Lower leg skin (tissue), 4 donors: ENCODE measurements around the gene MYCBP2. TPM values are rescaled to one million over a fixed set of nuclear protein-coding genes. Genes with fewer than 3 reads are reported as not detected.

Experiments
- DNase-seq, 2 donors: peaks; one replicate each; pipeline ENCODE4 v3.0.0-alpha.2; 2019; ENCODE audit warnings: low spot score in 2 of 2
- H3K4me3 ChIP-seq: fragments of 200-600 bp; sonication (generic); 2 replicates; pipeline ENCODE4 v1.5.1; 2017; ENCODE audit warnings: mild to moderate bottlenecking, low read depth; ENCODE audit not compliant: poor library complexity, severe bottlenecking
- CTCF ChIP-seq, 3 donors: fragments of 450-650 bp; IDR thresholded peaks; one replicate each; pipeline ENCODE4 v1.5.1; 2016; ENCODE audit warnings: antibody characterized with exemption in 3 of 3, mild to moderate bottlenecking in 3 of 3, moderate library complexity in 2 of 3
- POLR2A ChIP-seq, 2 donors: fragments of 450-650 bp; IDR thresholded peaks; one replicate each; pipeline ENCODE4 v1.6.1; 2016 to 2017; ENCODE audit warnings: antibody characterized with exemption in 2 of 2, mild to moderate bottlenecking in 1 of 2, moderate library complexity in 1 of 2
- WGBS, 2 donors: methylation state at CpG; one replicate each; pipeline ENCODE4 v1.1.5; 2018; 5-methylcytosine and 5-hydroxymethylcytosine counted together
- intact Hi-C: fragments of 100-400 bp; cut with DNase I; formaldehyde crosslinking; loops from one replicate; pipeline ENCODE4 v1.15.0; 2023; ENCODE audit warnings: low total_unique reads
- total RNA-seq, 4 donors: library from RNA; depleted of rRNA; stranded (reverse); fragments of >200 nt; gene quantifications; one replicate each; pipeline ENCODE4 v1.1.0, GENCODE V29; 2016

MYCBP2 gene
- total RNA-seq, 4 donors from 2014 or later: 189 to 242 (median 231) TPM

GRCh38 chr13:77233159-77233558 is 93.7 kb downstream of the MYCBP2 start:
- 96 to 97% methylated on average over 4 of the region's 4 CpGs for WGBS, 2 donors
- no peak for TF ChIP-seq POLR2A (IDR thresholded peaks at IDR 0.05)
- no peak for TF ChIP-seq CTCF (IDR thresholded peaks at IDR 0.05)
- DNase-seq: no peak
- H3K4me3 ChIP-seq: no peak overlapping the region
- intact Hi-C loops: no loop called here

GRCh38 chr13:77230560-77230959 is 96.3 kb downstream of the MYCBP2 start:
- 90 to 95% methylated on average over 5 of the region's 5 CpGs for WGBS, 2 donors
- H3K4me3 ChIP-seq: no peak overlapping the region
- intact Hi-C loops: no loop called here
- TF ChIP-seq CTCF (IDR thresholded peaks at IDR 0.05): no peak
- TF ChIP-seq POLR2A (IDR thresholded peaks at IDR 0.05): no peak
- DNase-seq: no peak

GRCh38 chr13:77225946-77226345 is 100.9 kb downstream of the MYCBP2 start:
- no peak overlapping the region for H3K4me3 ChIP-seq
- intact Hi-C loops: no loop called here
- TF ChIP-seq POLR2A (IDR thresholded peaks at IDR 0.05) (no peak), CTCF (IDR thresholded peaks at IDR 0.05) (no peak)

GRCh38 chr13:77222909-77223308 is 104.0 kb downstream of the MYCBP2 start:
- DNase-seq: no peak
- H3K4me3 ChIP-seq: no peak overlapping the region
- intact Hi-C loops: no loop called here
- 84 to 87% methylated on average over 3 of the region's 3 CpGs for WGBS, 2 donors
- TF ChIP-seq POLR2A (IDR thresholded peaks at IDR 0.05): no peak
- no peak for TF ChIP-seq CTCF (IDR thresholded peaks at IDR 0.05)

More at GRCh38 chr13:77225946-77226345, 100.9 kb downstream of the MYCBP2 start:
- DNase-seq: no peak

- TF ChIP-seq POLR2A (IDR thresholded peaks at IDR 0.05) (no peak), CTCF (IDR thresholded peaks at IDR 0.05) (no peak)
- H3K4me3 ChIP-seq: no peak overlapping the region
- 79 to 86% methylated on average over 3 of the region's 3 CpGs for WGBS, 2 donors
- DNase-seq: no peak
- intact Hi-C loops: no loop called here
Observed at GRCh38 chr13:77222000-77222690, 104.7 kb downstream of the MYCBP2 start.

GRCh38 chr13:77219401-77219800 is 107.5 kb downstream of the MYCBP2 start:
- intact Hi-C loops: no loop called here
- 84 to 89% methylated on average over 2 of the region's 2 CpGs for WGBS, 2 donors
- DNase-seq: no peak
- no peak for TF ChIP-seq CTCF (IDR thresholded peaks at IDR 0.05)
- TF ChIP-seq POLR2A (IDR thresholded peaks at IDR 0.05): no peak
- H3K4me3 ChIP-seq: no peak overlapping the region
